HL-60/S4 (cell line): ENCODE results near the gene KPNA5.
"Not testable (repeated sequence)": the region's sequence is repeated elsewhere in the genome, so short reads cannot be mapped to it uniquely, and the experiment has no call there.

Experiments
- in situ Hi-C: fragments of 300-500 bp; cut with MboI; formaldehyde crosslinking; loops from 2 replicates; pipeline ENCODE4 v1.14.3; 2022; ENCODE audit warnings: low sequenced_read_pairs

KPNA5 gene

DNA sequence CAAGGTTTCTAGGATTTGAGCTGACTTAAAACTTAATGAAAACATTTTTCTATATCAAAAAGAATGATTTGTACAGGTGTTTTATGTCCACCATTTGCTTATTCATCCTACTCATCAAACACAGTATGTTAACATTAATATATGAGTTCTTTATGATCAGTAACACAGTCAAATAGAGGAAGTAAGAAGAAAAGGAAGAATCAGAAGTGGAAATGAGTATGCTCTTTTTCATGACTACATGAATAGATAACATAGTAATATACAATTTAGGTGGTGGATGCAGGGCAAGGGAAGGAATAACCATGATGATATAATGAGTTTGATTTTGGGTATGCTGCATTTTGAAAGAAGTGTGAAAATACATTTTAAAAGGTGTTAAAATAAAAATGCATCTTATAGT lies 16.5 kb downstream of the KPNA5 start:
- in situ Hi-C loops = no loop called here

DNA sequence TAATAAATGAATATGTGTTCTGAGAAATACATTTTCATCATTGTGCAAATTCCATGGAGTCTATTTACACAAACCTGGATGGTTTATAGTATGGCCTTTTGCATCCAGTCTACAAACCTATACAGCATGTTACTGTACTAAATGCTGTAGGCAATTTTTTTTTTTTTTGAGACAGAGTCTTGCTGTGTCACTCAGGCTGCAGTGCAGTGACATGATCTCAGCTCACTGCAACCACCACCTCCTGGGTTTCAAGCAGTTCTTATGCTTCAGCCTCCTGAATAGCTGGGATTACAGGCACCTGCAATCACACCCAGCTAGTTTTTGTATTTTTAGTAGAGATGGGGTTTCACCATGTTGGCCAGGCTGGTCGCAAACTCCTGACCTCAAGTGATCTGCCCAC lies 22.9 kb downstream of the KPNA5 start:
- in situ Hi-C loops = not testable (repeated sequence)

DNA sequence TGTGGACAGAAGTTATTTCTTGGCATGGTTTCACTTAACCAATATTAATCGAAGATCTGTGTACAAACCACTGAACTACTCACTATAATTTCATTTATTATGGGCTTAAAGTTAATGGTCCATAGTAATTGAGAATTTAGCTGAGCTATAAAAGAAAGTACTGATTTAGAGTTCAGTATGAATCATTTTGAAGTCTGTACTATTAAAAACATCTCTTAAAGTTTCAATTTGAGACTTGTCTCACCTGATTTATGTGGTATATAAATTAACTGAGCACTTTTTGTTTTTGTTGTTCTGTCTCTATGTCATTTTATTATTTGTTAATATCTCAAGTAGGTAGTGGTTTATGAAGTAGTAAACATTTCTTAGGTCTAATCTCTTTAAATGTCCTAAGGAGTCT lies 24.9 kb downstream of the KPNA5 start:
- in situ Hi-C loops = no loop called here

DNA sequence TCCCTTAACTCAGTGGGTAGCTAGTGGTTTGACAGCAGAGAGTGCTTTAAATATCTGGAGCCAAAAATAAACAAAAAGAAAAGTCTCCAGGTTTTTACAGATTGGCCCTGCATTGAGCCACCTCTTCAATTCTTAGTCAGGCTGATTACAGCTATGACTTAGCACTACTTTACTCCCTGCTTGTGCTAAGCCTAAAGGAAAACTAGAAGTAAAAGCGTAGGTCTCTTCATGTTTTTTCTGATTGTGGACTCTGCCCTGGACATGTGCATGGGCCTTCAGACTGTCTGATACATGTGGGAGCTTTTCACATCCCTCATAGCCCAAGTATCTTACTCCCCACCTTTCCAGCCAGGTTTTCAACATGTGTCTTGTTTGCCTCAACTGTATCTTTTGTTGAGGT lies 33.3 kb downstream of the KPNA5 start:
- in situ Hi-C loops = no loop called here

DNA sequence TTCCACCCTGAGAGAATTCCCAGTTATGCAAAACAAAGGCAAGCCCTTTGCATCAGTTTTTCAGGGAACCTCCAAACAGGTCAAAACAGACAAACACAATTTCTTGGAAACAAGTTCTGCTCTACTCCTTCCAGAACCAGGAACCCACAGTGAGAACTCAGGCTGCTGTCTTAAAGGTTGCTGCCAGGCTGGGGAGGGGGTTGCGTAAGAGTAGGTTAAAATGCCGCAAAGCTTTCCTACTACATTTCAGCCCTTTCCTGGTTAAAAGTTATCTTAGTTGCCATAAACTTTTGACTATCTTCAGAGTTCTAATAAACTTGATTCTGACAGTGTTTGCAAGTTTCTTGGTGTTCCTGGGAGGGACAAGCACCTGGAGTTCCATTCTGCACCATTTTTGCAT lies 33.8 kb downstream of the KPNA5 start:
- in situ Hi-C loops = no loop called here

DNA sequence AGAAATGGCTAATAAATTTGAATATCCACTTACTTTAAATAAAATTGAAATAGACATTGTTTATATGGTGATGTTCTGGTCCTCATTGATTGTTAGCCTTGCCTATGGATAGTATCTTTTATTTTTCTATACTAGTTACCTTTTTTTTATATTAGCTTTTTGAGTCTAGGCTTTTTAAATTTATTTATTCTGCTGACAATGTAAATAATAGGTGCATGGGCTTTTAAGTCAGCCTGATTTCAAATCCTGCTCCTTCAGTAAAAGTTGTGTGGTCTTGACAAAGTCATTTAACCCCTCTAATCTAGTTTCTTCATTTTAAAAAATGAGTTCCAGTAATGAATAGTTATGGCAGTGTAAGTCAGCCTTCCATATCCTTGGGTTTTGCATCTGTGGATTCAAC lies 45.9 kb downstream of the KPNA5 start:
- in situ Hi-C loops = no loop called here

DNA sequence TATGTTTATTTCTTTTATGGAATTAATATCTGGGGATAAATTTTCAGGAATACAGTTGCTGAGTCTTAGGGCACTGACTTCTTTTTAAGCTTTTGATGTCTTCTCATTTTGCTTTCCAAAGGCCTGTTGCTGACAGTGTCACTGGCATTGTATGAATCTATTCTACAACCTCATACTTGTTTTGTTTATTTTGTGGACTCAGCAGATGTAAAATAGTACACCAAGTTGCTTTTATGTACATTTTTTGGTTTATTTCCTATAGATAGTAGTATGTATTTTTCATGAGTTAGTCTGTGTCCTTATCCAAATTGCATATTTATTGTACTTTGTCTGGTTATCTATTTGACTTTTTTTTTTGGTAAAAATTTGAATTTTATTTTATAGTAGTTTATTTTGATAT lies 49.5 kb downstream of the KPNA5 start:
- in situ Hi-C loops = no loop called here

DNA sequence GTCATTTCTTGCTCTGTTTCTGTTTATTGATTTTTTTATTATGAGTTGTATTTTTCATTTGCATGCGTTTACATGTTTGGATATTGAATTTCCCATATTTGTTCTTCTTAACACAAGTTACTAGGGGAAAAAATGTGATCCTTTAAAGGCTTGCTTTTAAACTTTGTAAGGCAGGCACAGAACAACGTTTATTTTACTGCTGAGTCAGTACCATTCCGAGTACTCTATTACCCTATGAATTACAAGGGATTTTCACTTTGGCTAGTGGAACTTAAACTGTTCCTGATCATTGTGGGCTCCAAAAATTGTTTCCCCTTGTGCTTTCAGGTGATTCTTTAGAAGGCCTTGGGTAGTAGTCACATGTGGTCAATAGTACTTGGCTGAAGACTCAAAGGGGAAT lies 56.0 kb downstream of the KPNA5 start:
- in situ Hi-C loops = no loop called here

DNA sequence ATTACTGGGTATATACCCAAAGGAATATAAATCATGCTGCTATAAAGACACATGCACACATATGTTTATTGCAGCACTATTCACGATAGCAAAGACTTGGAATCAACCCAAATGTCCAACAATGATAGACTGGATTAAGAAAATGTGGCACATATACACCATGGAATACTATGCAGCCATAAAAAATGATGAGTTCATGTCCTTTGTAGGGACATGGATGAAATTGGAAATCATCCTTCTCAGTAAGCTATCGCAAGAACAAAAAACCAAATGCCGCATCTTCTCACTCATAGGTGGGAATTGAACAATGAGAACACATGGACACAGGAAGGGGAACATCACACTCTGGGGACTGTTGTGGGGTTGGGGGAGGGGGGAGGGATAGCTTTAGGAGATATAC lies 59.5 kb downstream of the KPNA5 start:
- in situ Hi-C loops = not testable (repeated sequence)

DNA sequence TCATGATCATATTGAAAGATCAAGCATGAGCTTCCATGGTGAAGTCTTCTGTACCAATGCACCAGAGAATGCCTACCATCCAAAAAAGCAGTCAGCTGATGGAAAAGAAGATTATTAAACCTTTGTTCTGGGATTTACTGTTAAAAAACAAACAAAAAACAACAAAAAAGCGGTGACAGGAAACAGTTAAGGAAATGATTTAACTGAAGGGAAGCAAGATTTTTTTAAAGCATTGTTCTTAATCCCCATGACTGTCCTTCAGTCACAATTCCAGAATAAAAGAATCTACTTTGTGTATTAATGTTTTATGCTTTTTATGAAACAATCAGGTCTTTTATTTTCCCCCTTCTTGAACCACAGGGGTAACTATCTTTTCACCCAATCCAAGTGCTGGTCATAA lies 60.6 kb downstream of the KPNA5 start:
- in situ Hi-C loops = no loop called here

DNA sequence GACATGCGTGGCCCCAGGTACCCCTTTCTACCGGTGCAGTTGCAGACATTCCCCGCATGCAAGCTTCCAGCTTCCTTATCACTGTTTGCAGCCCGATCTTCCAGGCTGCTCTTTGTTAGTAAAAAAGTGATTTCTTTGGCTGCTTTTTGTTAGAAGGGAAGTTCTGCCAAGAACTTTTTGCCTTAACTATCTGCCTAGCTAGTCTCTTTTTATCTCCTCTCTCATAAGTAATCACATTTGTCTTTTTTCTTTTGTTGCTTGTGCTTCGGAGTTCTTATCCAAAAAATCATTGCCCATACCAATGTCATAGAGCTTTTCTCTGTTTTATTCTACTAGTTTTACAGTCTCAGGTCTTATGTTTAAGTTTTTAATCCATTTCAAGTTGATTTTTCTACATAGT lies 64.2 kb downstream of the KPNA5 start:
- in situ Hi-C loops = no loop called here

DNA sequence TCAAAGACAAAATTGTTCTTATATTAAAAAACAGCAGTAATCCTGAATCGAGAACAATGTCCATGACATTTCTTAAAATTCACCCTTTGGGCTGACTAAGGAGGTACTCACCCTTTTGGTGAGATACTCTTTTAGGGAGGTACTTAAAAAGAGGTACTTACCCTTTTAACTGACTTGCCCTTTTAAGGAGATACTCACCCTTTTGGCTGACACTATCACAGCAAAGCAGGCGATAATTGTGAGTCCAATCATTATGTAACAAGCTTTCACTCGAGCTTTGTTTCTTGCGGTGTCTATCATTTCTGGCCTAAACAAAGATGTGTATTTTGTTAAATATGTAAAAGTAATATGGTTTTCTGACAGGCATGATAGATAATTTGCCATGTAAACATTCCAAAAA lies 80.8 kb downstream of the KPNA5 start:
- in situ Hi-C loops = no loop called here

DNA sequence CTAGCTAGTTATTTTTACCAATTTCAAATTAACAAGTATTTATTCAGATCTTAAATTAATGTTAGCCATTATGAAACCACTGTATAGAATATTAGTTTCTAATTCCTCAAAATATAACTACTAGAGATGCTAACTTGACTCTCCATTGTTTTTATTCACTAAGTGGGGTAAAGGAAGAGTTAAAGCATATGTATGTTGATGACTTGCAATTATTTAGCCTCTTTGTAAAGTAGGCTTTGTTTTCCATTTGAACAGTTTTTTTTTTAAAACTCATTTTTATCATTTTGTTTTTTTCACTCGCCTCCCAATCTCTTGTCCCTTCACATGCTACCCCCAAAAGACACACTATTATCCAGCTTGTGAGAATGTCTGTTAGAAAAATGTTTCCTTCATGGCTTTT lies 81.2 kb downstream of the KPNA5 start:
- in situ Hi-C loops = no loop called here

DNA sequence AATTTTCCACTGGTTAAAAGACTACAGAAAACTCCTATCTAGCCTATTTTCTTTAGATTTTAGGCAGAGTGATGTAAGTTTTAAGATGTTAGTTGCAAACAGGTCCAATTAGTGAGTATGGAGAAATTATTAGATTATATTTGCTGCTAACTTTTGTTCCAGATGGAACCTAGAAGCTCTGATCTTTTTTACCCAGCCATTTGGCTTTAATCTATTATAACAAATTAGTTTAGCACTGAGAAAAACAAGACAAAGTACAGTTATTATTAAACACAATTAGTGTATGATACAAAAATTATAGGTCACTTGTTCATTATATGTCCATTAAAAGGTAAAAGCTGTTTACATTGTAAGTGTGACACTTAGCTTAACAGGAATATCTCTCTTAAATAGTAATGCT lies 82.0 kb downstream of the KPNA5 start:
- in situ Hi-C loops = no loop called here

DNA sequence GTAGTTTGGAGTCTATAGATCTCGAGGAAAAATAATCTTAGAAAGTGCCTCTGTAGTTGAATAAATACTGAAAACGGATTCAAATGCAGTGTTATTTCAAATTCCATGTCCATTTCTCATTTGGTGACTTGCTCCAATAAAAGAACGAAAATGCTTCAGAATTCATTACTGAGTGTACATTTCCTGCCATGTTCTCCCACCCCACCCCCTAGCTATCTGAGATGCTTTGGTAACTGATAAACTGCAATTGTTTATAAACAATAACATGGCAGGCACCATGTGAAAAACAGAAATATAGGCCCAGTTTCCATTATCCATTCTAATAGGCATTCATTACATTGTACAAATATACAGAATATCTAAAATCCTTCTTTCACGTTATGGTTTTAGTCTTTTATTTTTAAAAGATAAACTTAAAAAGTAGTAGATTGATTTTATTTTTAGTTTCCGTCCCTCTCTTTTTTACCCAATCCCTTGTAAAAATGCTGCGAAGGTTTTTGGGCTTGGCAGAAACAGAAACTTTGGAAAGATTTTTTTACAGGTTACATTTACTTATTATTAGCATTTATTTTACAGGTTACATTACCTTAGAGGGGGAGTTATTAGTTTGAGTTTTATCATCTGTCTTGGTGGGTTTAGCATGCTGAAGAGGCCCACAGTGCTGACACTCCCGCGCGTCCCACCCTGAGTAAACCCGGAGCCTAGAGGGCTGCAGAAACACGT lies 83.1 kb downstream of the KPNA5 start:
- in situ Hi-C loops = no loop called here

DNA sequence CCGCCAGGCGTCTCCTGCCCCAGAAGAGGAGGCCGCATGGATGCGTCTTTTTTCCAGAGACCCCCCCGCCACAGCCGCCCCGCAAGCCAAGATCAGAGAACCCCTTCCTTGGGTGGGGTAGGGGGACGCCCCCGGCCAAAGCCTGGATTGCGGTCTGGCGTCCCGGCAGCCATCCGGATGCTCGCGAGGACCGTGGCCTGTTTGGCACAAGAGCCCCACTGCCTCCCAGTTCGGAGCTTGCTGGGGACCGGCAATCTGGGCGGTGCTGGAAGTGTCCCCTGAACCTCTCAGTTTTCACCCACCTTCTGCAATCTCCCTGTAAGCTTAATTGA lies 83.6 kb downstream of the KPNA5 start:
- in situ Hi-C loops = no loop called here

DNA sequence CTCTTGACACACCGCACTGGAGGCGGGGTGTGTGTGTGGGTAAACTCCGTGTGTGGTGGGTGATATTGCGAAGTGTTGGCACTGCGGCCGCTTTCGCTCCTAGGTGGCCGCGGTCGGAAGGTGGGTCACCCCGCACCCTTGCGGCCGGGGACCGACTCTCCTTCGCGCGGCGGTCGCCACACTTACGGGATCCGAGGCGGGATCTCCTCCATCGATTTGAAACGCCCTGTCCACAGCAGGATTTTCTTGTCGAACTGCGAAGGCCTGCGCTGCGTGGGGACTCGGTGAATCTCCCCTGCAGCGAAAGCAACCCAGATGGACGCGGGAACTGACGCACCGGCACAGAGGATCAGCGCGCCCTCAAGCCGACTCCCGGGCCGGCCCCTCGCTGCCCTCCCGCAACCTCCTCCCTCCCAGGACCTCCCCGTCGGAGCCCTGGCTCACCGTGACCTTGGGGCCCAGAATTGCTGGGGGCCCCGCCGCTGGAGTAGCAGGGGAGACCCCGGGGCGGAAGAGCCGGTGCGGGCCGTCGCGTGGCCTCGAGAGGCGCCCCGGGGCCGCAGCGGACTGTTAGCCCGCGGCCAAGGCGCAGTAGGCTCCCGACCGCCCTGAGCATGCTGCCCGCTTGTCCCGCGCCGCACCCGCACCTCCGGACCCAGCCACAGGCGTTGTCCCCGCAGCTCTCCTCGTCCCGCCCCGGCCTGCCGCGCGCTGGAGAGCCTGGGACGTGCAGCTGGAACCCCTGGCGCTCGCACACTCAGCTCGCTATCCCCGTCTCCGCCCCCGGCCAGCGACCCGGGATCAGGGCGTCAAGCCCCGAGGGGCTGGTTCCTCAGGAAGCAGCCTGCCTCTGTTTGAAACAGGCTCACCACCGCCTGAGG lies 84.2 kb downstream of the KPNA5 start, which contains the start of gene FAM162B:
Gene FAM162B, minus strand, starts transcription at position 759 of the 881 bp plus-strand sequence. Its CDS starts 143 bp downstream, at position 616.
- in situ Hi-C loops = no loop called here

DNA sequence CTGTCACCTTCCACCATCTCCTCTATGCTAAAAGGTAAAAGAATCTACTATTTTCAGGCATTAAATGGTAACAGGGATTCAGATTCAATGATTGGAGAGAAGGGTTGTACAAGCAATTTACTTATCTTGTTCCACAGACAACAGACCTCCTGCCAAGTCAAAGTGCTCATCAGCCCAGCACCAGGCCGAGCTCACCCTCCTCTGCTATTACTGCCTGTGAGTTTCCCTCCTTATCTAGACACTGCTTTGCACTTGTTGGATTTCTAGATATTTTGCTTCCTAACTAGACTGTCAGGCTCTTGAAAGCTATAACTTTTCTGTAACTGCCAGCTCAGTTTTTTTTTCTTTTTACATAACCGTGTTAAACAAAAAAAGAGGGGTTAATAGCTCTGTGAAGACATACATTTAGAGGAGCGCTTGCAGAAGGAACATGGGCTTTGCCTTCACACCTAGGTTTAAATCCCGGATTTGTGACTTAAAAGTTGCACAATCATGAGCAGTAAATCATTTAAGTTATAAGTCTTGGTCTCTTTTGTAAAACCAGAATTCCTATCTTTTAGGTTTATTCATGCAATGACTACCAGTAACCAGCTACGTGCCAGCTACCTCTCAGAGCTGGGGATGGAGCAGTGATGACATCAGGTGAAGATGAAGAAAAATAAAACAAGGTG lies 85.6 kb downstream of the KPNA5 start:
- in situ Hi-C loops = no loop called here

DNA sequence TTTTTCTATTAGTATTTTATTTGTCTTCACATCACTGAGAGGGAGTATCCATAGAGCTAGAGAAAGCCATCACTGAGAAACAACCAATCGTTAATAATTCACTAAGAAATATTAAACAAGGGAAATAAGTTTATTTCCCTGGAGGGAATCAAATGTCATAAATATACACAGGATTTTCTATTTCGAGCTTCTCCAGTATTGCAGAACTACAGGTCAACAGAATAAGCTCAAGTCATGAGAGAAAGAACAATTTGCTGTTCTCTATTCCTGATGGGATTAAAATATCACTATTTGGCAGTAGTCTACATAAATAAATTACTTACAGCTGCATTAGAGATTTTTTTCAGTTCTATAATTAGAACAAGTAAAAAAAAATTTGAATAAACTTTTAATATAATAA lies 86.7 kb downstream of the KPNA5 start:
- in situ Hi-C loops = no loop called here

DNA sequence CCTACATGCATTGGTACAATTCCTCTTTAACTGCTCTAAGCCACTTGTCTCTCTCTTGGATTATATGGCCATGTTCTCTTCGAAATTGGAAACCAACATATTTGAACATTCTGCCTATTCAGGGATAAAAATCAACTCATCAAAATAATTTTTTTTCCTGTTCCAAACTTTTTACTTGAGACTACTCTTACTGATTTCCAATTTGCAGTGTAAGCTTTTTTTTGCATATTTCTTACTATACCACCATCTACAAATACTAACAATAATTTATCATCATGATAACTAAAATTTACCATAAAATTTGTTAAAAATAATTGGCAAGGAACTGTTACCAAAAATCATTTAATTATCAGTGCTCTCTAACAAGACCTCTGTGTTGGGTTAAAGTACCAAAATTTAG lies 91.4 kb downstream of the KPNA5 start:
- in situ Hi-C loops = no loop called here

DNA sequence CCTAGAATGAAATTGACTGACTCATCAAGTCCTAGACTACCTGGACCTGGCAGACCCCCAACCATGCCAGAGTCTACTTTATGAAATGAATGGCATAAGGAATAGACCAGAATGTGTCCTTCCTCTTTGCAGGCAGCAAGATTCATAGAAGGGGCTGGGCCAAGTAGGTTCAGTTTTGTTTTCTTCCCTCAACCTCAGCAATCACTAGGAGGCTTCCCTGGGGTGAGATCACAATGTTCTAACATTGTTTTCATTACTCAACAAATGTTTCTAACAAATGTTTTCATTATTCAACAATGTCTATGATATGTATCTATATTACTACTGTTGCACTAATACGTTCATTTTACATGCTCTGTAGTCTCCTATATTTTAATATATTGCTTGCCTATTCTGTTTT lies 92.9 kb downstream of the KPNA5 start:
- in situ Hi-C loops = no loop called here
